HS-27A (cell line): ENCODE results near the gene MTFP1.
"Not testable (repeated sequence)": the region's sequence is repeated elsewhere in the genome, so short reads cannot be mapped to it uniquely, and the experiment has no call there.

Experiments used
- DNase-seq: peaks from one replicate; pipeline ENCODE4 v3.0.0-alpha.2; 2012; ENCODE audit warnings: low read depth, missing footprints

The MTFP1 gene

GRCh38 chr22:30426388-30427353, 1.1 kb downstream of the MTFP1 start:
- no peak for DNase-seq

GRCh38 chr22:30427871-30428270, 2.3 kb downstream of the MTFP1 start:
- no peak for DNase-seq

GRCh38 chr22:30429887-30430286, 4.3 kb downstream of the MTFP1 start:
- no peak for DNase-seq

- DNase-seq = no peak
Observed at GRCh38 chr22:30430933-30431332, 5.4 kb downstream of the MTFP1 start.

- no peak for DNase-seq
Observed at GRCh38 chr22:30432096-30432495, 6.5 kb downstream of the MTFP1 start.

- DNase-seq = no peak
Observed at GRCh38 chr22:30432520-30432919, 7.0 kb downstream of the MTFP1 start.

- DNase-seq = no peak
Observed at GRCh38 chr22:30433227-30433626, 7.7 kb downstream of the MTFP1 start.

- DNase-seq = no peak
Observed at GRCh38 chr22:30433773-30434172, 8.2 kb downstream of the MTFP1 start.

- DNase-seq = no peak
Observed at GRCh38 chr22:30434843-30435242, 9.3 kb downstream of the MTFP1 start.

GRCh38 chr22:30435674-30436126, 10.1 kb downstream of the MTFP1 start:
- no peak for DNase-seq

GRCh38 chr22:30436196-30436595, 10.6 kb downstream of the MTFP1 start:
- no peak for DNase-seq

- no peak for DNase-seq
Observed at GRCh38 chr22:30438559-30438958, 13.0 kb downstream of the MTFP1 start.

- DNase-seq = no peak
Observed at GRCh38 chr22:30439226-30439625, 13.7 kb downstream of the MTFP1 start.

- no peak for DNase-seq
Observed at GRCh38 chr22:30439836-30440235, 14.3 kb downstream of the MTFP1 start.

- DNase-seq = no peak
Observed at GRCh38 chr22:30441088-30441487, 15.5 kb downstream of the MTFP1 start.

GRCh38 chr22:30444632-30445437, 19.3 kb downstream of the MTFP1 start:
- no peak for DNase-seq

- DNase-seq = no peak
Observed at GRCh38 chr22:30445438-30446145, 20.0 kb downstream of the MTFP1 start.

- DNase-seq = no peak
Observed at GRCh38 chr22:30447656-30448055, 22.1 kb downstream of the MTFP1 start.

- DNase-seq = not testable (repeated sequence)
Observed at GRCh38 chr22:30451488-30451887, 25.9 kb downstream of the MTFP1 start.

- no peak for DNase-seq
Observed at GRCh38 chr22:30452861-30453260, 27.3 kb downstream of the MTFP1 start.

- DNase-seq = no peak
Observed at GRCh38 chr22:30453731-30454510, 28.4 kb downstream of the MTFP1 start.
